C4-2B (cell line): ENCODE data around the gene SERPINH1.

Experiments used
- H3K27ac ChIP-seq: fragments of 450-650 bp; 2 replicates; pipeline ENCODE4 v1.5.1; 2017
- ZFX ChIP-seq: fragments of 450-650 bp; IDR thresholded peaks from 2 replicates; pipeline ENCODE4 v1.6.1; 2017
- TF ChIP-seq, protein P1 (sequence below): fragments of 450-650 bp; conservative IDR thresholded peaks from 2 replicates; pipeline ENCODE4 v1.5.1; 2017; ENCODE audit warnings: mild to moderate bottlenecking

Gene SERPINH1

DNA sequence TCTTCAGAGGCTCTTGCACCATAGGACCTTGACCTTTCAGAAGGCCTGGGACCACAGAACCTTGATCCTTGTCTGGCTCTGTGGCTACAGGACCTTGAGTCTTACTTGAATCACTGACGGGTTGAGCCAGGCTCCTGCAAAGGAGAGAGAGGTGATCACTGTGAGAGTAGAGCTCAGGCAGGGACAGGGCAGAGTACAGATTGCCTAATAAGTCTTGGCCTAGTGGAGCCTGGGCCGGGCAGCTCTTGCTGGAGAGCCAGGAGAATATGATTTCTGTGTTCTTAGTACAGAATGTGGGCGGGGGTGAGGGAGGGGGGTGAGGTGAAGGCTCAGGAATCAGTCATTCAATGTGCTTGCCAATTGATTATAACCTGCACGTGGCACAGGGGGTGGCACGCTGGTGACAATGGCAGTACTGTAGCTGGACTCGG is 26.0 kb downstream of the SERPINH1 start:
- H3K27ac ChIP-seq = no peak overlapping the region
- TF ChIP-seq ZFX = no peak
- TF ChIP-seq, protein P1, sequence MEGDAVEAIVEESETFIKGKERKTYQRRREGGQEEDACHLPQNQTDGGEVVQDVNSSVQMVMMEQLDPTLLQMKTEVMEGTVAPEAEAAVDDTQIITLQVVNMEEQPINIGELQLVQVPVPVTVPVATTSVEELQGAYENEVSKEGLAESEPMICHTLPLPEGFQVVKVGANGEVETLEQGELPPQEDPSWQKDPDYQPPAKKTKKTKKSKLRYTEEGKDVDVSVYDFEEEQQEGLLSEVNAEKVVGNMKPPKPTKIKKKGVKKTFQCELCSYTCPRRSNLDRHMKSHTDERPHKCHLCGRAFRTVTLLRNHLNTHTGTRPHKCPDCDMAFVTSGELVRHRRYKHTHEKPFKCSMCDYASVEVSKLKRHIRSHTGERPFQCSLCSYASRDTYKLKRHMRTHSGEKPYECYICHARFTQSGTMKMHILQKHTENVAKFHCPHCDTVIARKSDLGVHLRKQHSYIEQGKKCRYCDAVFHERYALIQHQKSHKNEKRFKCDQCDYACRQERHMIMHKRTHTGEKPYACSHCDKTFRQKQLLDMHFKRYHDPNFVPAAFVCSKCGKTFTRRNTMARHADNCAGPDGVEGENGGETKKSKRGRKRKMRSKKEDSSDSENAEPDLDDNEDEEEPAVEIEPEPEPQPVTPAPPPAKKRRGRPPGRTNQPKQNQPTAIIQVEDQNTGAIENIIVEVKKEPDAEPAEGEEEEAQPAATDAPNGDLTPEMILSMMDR = no peak

DNA sequence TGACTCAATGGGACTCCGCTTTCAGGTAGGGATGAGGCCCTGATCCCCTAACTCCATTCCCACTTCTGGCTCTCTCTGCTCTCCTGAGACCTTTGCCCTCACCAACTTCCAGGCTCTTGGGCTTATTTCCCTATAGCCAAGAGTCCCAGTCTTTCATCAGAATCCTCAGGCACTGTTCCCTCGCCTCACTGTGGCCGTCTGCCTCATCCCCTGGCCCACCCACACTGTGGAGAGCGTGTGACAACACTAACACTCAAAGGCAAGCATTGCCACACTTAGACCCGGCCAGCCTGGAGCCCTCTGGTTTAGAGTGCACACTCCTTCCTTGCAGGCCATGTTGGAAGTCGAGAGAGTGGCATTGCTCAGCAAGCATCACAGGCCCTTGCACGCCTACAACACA is 27.0 kb downstream of the SERPINH1 start:
- TF ChIP-seq ZFX = no peak
- TF ChIP-seq, protein P1 = no peak
- H3K27ac ChIP-seq = no peak overlapping the region

DNA sequence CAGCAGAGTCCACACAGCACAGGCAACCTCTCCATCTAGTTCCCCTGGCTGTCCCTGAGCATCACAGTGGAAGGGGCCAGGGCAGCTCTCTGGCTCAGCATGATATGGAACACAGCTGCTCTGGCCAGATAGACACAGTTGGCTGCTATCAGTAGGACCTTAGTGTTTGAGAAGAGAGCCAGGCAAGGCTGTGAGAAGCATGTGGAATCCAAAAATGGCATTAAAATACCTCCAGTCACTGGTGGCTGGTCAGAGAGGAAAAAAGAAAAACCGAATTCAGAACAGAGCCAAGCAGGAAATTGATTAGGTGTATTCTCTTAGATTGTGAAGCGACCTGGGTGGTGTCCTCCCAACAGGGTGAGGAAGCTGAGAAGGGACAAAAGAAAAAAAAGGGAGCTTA is 27.9 kb downstream of the SERPINH1 start:
- TF ChIP-seq ZFX = no peak
- TF ChIP-seq, protein P1 = no peak
- H3K27ac ChIP-seq = no peak overlapping the region

DNA sequence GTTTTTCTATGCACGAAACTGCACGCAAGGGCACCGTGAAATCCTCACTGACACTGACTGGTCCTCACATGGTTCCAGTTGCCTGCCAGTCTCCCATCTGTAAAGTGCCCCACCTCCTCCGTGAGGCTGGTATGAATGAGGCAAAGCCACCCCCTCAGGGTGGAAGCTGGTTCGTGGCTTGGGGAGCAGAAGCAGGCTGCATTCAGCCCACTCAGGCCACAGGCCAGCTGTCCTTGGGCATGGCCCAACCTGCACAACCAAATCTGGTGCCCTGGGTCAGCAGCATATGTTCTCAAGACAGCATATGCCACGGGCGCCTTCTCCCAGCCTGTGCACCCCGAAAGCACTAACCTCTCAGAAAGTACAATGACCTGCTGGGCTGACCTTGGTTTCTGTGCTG is 29.3 kb downstream of the SERPINH1 start:
- TF ChIP-seq, protein P1 = no peak
- TF ChIP-seq ZFX = no peak
- H3K27ac ChIP-seq = no peak overlapping the region

DNA sequence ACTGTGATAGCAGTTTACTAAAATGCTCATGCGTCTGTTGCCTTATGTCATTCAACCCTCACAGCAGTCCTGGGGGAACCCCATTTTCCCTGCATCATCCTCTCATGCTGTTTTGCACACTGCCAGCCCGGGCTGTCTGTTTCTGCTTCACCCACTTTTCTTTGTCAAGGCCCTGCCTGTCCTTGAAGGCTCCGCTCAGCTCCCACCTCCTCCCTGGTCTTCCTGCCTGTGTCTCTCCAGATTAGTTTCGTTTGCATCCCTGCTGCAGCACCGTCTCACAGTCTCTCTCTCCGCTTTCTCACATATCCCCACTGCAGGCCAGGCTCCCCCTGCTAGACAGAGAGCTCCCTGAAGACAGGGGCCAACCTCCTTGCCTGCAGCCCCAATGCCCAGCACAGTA is 29.9 kb downstream of the SERPINH1 start:
- H3K27ac ChIP-seq = no peak overlapping the region
- TF ChIP-seq, protein P1 = no peak
- no peak for TF ChIP-seq ZFX

DNA sequence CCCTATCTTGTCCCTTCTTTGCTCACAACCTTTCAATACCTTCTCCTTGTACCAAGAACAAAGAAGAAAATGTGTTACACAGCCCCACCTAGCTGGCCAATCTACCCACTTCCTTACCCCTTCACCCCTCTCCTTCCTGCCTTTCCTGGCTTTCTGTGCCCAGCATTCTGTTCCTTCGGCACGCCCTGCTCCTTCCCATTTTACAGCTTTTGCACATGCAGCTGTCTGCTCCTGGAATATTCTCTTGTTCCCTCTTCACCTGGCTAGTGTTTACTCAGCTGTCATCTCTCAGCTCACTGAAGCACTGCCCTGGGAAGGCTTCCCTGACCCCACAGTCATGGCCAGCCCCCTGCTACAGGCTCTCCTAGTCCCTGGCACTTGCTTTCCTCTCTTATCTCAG is 30.7 kb downstream of the SERPINH1 start:
- TF ChIP-seq, protein P1 = no peak
- no peak for TF ChIP-seq ZFX
- no peak overlapping the region for H3K27ac ChIP-seq

DNA sequence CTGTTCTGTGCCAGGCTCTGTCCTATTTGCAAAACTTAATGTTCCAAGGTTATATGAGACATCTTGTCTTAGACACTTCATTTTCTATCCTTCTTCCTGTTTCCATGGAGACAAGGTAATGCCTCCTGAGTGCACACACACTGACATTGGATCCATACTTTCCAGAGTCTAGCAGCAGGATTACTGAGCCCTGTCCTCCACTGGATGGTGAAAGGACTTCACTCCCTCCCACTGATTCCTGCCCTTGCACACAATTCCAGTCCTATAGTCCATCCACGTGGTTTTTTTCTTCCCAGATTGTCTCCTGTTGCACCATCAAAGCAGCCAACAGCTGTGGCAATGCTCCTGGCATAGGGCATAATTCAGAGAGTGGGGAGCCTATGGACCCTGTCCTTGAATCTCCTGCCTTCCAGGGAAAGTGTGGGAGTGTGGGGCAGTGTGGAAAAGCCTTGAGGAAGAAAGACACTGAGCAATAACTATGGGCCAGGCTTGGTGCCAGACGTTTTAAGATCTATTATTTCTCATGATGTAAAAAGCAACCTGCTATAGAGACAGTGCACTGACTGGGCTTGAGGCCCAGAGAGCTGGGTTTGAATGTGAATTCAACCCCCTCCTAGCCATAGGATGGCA is 31.3 kb downstream of the SERPINH1 start:
- no peak overlapping the region for H3K27ac ChIP-seq
- TF ChIP-seq, protein P1 = no peak
- TF ChIP-seq ZFX = no peak
